ENCODE data around the gene EPN1. TPM values are rescaled to one million over a fixed set of nuclear protein-coding genes. Genes with fewer than 3 reads are reported as not detected.

The EPN1 gene
- total and polyA plus RNA-seq, 9 of the 15 experiments (the other 6 are each of a cell fraction or from before 2014, with no cell fraction given): 0.08 to 138 (median 12.7) TPM

DNA sequence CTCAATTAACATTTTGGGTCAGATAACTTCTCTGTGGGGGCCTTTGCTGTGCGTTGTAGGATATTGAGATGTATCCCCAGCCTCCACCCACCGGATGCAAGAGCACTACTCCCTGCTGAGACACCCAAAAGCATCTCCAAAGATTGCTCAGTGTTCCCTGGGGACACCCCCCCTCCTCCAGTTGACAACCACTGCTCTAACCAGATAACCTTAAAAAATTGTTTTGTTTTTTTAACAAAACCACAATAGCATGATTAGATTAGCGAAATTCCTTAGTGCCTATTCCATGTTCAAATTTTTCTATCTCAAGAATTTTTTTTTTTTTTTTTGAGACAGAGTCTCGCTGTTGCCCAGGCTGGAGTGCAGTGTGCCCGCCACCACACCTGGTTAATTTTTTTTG, 2.6 kb upstream of the EPN1 start (continued):
- TF ChIP-seq, protein P1, sequence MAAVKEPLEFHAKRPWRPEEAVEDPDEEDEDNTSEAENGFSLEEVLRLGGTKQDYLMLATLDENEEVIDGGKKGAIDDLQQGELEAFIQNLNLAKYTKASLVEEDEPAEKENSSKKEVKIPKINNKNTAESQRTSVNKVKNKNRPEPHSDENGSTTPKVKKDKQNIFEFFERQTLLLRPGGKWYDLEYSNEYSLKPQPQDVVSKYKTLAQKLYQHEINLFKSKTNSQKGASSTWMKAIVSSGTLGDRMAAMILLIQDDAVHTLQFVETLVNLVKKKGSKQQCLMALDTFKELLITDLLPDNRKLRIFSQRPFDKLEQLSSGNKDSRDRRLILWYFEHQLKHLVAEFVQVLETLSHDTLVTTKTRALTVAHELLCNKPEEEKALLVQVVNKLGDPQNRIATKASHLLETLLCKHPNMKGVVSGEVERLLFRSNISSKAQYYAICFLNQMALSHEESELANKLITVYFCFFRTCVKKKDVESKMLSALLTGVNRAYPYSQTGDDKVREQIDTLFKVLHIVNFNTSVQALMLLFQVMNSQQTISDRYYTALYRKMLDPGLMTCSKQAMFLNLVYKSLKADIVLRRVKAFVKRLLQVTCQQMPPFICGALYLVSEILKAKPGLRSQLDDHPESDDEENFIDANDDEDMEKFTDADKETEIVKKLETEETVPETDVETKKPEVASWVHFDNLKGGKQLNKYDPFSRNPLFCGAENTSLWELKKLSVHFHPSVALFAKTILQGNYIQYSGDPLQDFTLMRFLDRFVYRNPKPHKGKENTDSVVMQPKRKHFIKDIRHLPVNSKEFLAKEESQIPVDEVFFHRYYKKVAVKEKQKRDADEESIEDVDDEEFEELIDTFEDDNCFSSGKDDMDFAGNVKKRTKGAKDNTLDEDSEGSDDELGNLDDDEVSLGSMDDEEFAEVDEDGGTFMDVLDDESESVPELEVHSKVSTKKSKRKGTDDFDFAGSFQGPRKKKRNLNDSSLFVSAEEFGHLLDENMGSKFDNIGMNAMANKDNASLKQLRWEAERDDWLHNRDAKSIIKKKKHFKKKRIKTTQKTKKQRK (IDR thresholded peaks at IDR 0.05; ENCODE audit: borderline replicate concordance, low read depth, low read length): no peak
- TF ChIP-seq SP1 (CRISPR knock-in tag; IDR thresholded peaks at IDR 0.05): no peak
- TF ChIP-seq PTBP1 (IDR thresholded peaks at IDR 0.05; ENCODE audit: low read depth, low read length): no peak
- TF ChIP-seq RBM17 (IDR thresholded peaks at IDR 0.05; ENCODE audit: borderline replicate concordance, low read depth, low read length): no peak
- TF ChIP-seq ETV5 (CRISPR knock-in tag; IDR thresholded peaks at IDR 0.05; ENCODE audit: low read depth): peak; percentile 72
- no peak for TF ChIP-seq YBX1 (IDR thresholded peaks at IDR 0.05)
- TF ChIP-seq KLF16 (IDR thresholded peaks at IDR 0.05): peak; percentile 73
- no peak for TF ChIP-seq ZEB2 (IDR thresholded peaks at IDR 0.05)
- no peak for TF ChIP-seq REST (IDR thresholded peaks at IDR 0.05; ENCODE audit: borderline replicate concordance)
- no peak for TF ChIP-seq REST (CRISPR knock-in tag; IDR thresholded peaks at IDR 0.05; ENCODE audit: low read depth)
- TF ChIP-seq ZNF274 (IDR thresholded peaks at IDR 0.05; ENCODE audit: borderline replicate concordance, low read depth, low read length): no peak
- TF ChIP-seq MEF2A (IDR thresholded peaks at IDR 0.05; ENCODE audit: control insufficient read depth, low read depth, low read length): no peak
- TF ChIP-seq KLF10 (CRISPR knock-in tag; IDR thresholded peaks at IDR 0.05): no peak
- TF ChIP-seq, protein P2, sequence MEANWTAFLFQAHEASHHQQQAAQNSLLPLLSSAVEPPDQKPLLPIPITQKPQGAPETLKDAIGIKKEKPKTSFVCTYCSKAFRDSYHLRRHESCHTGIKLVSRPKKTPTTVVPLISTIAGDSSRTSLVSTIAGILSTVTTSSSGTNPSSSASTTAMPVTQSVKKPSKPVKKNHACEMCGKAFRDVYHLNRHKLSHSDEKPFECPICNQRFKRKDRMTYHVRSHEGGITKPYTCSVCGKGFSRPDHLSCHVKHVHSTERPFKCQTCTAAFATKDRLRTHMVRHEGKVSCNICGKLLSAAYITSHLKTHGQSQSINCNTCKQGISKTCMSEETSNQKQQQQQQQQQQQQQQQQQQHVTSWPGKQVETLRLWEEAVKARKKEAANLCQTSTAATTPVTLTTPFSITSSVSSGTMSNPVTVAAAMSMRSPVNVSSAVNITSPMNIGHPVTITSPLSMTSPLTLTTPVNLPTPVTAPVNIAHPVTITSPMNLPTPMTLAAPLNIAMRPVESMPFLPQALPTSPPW (CRISPR knock-in tag; IDR thresholded peaks at IDR 0.05): peak; percentile 90
- TF ChIP-seq, protein P3, sequence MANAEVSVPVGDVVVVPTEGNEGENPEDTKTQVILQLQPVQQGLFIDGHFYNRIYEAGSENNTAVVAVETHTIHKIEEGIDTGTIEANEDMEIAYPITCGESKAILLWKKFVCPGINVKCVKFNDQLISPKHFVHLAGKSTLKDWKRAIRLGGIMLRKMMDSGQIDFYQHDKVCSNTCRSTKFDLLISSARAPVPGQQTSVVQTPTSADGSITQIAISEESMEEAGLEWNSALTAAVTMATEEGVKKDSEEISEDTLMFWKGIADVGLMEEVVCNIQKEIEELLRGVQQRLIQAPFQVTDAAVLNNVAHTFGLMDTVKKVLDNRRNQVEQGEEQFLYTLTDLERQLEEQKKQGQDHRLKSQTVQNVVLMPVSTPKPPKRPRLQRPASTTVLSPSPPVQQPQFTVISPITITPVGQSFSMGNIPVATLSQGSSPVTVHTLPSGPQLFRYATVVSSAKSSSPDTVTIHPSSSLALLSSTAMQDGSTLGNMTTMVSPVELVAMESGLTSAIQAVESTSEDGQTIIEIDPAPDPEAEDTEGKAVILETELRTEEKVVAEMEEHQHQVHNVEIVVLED (CRISPR knock-in tag; IDR thresholded peaks at IDR 0.05): no peak
